Brain microvascular endothelial cell (primary cell): ENCODE measurements around the gene TJAP1.
A peak's percentile ranks its signal among the peaks of the same experiment; 100 is the strongest.
"Not testable (repeated sequence)": the region's sequence is repeated elsewhere in the genome, so short reads cannot be mapped to it uniquely, and the experiment has no call there.

Experiments
- DNase-seq: peaks from one replicate; pipeline ENCODE4 v3.0.0-alpha.2; 2020
- H3K27ac ChIP-seq: fragments of 250-450 bp; sonication (Bioruptor Pico); 2 replicates; pipeline ENCODE4 v1.5.1; 2020; ENCODE audit warnings: mild to moderate bottlenecking, moderate library complexity
- H3K27me3 ChIP-seq: fragments of 250-450 bp; sonication (Bioruptor Pico); replicated peaks from 2 replicates; pipeline ENCODE4 v1.5.1; 2020; ENCODE audit warnings: mild to moderate bottlenecking
- H3K36me3 ChIP-seq: fragments of 250-450 bp; sonication (Bioruptor Pico); replicated peaks from 2 replicates; pipeline ENCODE4 v1.5.1; 2020; ENCODE audit warnings: mild to moderate bottlenecking
- H3K4me3 ChIP-seq: 2 replicates; pipeline ENCODE4 v1.5.1; 2011; ENCODE audit warnings: low read depth, mild to moderate bottlenecking, control low read depth, low read length, moderate library complexity
- in situ Hi-C: cut with HindIII; loops from 2 replicates; pipeline ENCODE4 v1.10.0; 2017; ENCODE audit warnings: low sequenced_read_pairs, low pct_ligation_motif_present
- TF ChIP-seq, protein P1 (sequence below): IDR thresholded peaks from 2 replicates; pipeline ENCODE4 v1.5.1; 2011; ENCODE audit warnings: low read depth, mild to moderate bottlenecking, moderate library complexity, low read length, control low read depth, inconsistent platforms; ENCODE audit errors: missing control alignments

Gene TJAP1

DNA sequence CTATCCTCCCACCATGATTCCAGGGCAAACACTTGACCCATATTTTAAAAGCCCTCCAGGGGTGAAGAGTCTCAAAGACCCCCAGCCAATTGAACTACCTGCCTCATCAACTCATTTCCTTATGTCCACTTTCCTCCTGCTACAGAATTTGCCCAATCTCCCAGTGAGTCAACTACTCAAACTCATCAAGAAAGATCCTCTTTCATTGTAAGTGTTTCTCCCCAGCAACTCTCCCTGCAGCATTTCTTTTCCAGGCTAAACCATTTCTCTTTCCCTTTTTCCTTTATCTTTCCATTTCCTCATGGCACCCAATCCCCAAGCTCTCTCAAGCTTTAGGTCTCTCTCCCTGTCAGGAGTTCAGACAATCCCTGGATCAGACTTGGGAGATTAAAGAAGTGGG lies 23.5 kb upstream of the TJAP1 start:
- Histone ChIP-seq H3K27ac (no peak overlapping the region), H3K4me3 (no peak overlapping the region), H3K27me3 (no peaks in the 10 kb centered on the region), H3K36me3 (peaks cover 25% of the 10 kb centered on the region)
- in situ Hi-C loops, result no loop called here
- DNase-seq, result no peak
- TF ChIP-seq, protein P1, sequence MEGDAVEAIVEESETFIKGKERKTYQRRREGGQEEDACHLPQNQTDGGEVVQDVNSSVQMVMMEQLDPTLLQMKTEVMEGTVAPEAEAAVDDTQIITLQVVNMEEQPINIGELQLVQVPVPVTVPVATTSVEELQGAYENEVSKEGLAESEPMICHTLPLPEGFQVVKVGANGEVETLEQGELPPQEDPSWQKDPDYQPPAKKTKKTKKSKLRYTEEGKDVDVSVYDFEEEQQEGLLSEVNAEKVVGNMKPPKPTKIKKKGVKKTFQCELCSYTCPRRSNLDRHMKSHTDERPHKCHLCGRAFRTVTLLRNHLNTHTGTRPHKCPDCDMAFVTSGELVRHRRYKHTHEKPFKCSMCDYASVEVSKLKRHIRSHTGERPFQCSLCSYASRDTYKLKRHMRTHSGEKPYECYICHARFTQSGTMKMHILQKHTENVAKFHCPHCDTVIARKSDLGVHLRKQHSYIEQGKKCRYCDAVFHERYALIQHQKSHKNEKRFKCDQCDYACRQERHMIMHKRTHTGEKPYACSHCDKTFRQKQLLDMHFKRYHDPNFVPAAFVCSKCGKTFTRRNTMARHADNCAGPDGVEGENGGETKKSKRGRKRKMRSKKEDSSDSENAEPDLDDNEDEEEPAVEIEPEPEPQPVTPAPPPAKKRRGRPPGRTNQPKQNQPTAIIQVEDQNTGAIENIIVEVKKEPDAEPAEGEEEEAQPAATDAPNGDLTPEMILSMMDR, result no peak

DNA sequence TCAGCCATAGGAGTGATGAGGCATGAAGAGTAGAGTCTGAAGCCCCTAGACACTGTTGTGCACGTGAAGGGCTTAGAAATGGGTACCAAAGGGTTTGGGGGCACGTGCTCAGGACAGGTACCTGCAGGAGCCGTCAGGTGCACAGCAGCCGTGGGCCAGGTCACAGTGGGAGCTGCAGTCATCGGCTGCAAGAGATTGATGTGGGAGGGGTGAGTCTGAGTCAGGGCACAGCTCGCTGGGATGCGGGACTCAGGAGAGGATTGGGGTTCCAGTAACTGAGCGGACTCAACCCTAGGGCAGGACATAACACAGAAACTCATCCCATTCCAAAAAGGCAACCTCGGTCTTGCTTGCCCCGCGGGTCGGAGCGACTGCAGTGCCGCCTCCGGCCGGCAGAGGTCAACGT lies 23.1 kb upstream of the TJAP1 start:
- in situ Hi-C loops, result no loop called here
- Histone ChIP-seq H3K4me3 (peak overlapping the region; percentile 55), H3K27me3 (no peaks in the 10 kb centered on the region), H3K36me3 (peaks cover 20% of the 10 kb centered on the region), H3K27ac (no peak overlapping the region)
- peak; percentile 64 for DNase-seq
- TF ChIP-seq, protein P1, result peak; percentile 93

DNA sequence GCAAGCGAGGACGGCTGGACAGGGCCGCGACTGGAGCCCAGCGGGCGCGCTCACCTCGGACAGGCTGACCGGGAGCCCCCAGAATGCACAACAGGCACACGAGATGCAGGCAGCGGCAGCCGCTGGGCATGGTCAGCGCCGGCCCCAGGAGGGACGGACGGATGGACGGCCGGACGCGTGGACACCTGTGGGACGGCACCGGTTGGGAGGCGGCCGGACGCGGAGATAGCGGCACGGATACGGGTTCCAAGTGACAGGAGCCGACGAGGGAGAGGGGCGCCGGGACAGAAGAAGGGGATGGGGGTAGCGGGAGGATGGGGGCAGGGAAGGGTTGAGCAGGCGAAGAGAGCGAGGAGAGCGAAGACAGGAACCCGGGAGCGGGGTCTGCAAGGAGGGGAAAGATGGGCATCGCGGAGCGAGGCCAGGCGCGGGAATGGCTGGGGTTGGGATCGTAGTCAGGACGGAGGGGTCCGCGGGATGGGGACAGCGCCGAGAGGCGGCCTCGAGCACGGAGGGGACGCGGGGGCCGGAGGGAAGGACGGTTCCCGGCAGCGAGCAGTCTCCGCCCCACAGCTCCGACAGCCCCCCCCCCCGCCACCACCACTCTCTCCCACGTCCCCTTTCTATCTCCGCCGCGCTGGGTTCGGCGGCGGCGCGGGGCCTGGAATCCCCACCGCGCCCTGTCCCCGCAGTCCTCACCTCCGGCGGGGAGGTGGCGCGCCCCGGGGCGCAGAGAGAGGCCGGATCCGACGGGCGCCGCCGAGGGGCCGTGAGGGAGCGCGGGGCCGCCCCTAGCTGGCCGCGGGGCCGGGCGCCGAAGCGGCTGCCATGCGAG lies 22.5 kb upstream of the TJAP1 start:
- DNase-seq, result no peak
- Histone ChIP-seq H3K36me3 (peaks cover 14% of the 10 kb centered on the region), H3K4me3 (peak overlapping the region; percentile 55), H3K27me3 (no peaks in the 10 kb centered on the region), H3K27ac (no peak overlapping the region)
- TF ChIP-seq, protein P1, result no peak
- in situ Hi-C loops, result no loop called here

DNA sequence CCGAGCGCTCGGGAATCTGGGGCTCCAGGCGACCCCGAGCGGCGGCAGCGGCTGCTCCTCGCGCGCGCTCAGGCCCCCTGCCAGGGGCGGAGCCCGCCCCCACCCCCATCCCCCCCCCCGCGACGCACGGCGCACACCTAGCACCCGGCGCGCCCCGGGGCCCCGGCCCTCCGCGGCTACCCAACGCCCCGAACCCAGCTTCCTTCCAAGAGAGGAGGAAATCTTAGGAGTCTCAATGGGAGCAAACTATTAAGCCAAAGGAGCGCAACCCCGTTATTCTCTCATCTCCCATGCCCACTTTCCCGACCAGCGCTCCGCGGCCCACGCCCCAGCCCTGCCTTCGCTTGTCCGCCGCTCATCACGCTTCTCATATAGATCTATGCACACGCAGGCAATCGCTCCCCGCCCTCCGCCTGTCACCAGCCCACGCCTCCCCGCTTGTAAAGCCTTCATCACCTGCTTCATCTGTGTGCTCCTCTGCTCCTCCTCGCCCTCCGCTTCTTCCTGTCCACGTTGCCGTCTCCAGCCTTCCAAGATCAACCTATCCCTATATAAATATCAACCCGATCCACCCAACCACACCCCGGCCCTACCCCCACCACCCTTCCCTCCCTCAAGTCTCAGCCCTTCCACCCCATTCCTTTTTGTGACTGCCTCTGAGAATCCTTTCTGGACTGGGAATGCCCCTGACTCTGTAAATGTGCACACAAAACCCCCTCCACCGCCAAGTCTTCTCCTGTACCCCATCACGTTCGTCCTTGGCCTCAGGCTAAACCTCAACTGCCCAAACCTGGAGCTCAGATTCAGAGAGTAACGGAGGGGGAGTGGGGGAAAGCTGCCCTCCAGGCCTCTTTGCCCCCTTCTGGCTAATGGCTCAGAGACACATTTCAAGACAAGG lies 21.6 kb upstream of the TJAP1 start, which contains the start of gene DLK2:
TSS of gene DLK2 (minus strand) at position 18 of the 898 bp plus-strand sequence. CDS start 723 bp downstream, outside the sequence.
- H3K27ac ChIP-seq, result no peak within 1 kb of the TSS
- no peaks in the 10 kb centered on the region for H3K27me3 ChIP-seq
- TF ChIP-seq, protein P1, result no peak
- DNase-seq, result no peak
- H3K36me3 ChIP-seq, result peaks cover 7% of the 10 kb centered on the region
- H3K4me3 ChIP-seq, result peak within 1 kb of the TSS; percentile 55
- in situ Hi-C loops, result no loop called here

DNA sequence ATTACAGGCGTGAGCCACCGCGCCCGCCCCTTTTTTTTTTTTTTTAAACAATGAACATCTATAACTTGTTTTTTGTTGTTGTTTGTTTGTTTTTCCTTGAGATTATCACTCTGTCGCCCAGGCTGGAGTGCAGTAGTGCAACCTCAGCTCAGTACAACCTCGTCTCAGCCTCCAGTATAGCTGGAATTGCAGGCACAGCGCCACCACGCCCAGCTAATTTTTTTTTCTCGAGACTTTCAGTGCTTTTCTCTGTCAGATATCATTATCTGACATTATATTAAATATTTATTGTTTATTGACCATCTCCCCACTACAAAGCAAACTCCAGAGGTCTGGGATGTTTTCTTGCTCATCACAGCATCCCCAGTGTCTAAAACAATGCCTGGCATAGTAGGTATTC lies 19.7 kb upstream of the TJAP1 start:
- TF ChIP-seq, protein P1, result no peak
- DNase-seq, result no peak
- Histone ChIP-seq H3K27ac (no peak overlapping the region), H3K27me3 (no peaks in the 10 kb centered on the region), H3K36me3 (no peaks in the 10 kb centered on the region), H3K4me3 (no peak overlapping the region)
- in situ Hi-C loops, result no loop called here

DNA sequence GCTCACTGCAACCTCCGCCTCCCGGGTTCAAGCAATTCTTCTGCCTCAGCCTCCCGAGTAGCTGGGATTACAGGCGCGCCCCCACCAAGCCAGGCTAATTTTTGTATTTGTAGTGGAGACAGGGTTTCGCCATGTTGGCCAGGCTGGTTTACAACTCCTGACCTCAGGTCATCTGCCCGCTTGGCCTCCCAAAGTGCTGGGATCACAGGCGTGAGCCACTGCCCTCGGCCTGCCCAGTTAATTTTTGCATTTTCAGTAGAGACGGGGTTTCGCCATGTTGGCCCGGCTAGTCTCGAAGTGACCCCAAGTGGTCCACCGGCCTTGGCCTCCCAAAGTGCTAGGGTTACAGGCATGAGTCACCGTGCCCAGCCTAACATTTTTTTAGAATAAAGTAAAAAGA lies 19.2 kb upstream of the TJAP1 start:
- H3K27me3 ChIP-seq, H3K4me3 ChIP-seq, DNase-seq, in situ Hi-C loops, H3K27ac ChIP-seq, H3K36me3 ChIP-seq: not testable (repeated sequence)
